HL-60 (cell line): ENCODE data around the gene ENGASE.
"Not testable (repeated sequence)": the region's sequence is repeated elsewhere in the genome, so short reads cannot be mapped to it uniquely, and the experiment has no call there.

ENCODE experiments used
- DNase-seq, 2 experiments: peaks; one replicate each; pipeline ENCODE4 v3.0.0-alpha.2; 2010 to 2020; ENCODE audit warnings: low read depth in 1 of 2, low spot score in 1 of 2
- H3K27ac ChIP-seq: fragments of 250-450 bp; sonication (Bioruptor Pico); replicated peaks from 2 replicates; pipeline ENCODE4 v1.5.1; 2020; ENCODE audit warnings: mild to moderate bottlenecking, moderate library complexity
- H3K27me3 ChIP-seq: fragments of 250-450 bp; sonication (Bioruptor Pico); 2 replicates; pipeline ENCODE4 v1.5.1; 2021; ENCODE audit warnings: mild to moderate bottlenecking, moderate library complexity; ENCODE audit not compliant: insufficient read depth, poor library complexity, severe bottlenecking
- H3K4me3 ChIP-seq: replicated peaks from 2 replicates; pipeline ENCODE4 v1.5.1; 2011; ENCODE audit warnings: mild to moderate bottlenecking, control low read depth, low read length; ENCODE audit not compliant: insufficient read depth
- CTCF ChIP-seq: IDR thresholded peaks from one replicate; pipeline ENCODE4 v1.5.1; 2011; ENCODE audit warnings: low read length, control low read depth, inconsistent platforms; ENCODE audit not compliant: insufficient read depth
- GABPA ChIP-seq: IDR thresholded peaks from 2 replicates; pipeline ENCODE4 v1.6.1; 2012; ENCODE audit warnings: low read depth
- POLR2AphosphoS5 ChIP-seq: IDR thresholded peaks from 2 replicates; pipeline ENCODE4 v1.6.1; 2012; ENCODE audit warnings: low read depth
- REST ChIP-seq: IDR thresholded peaks from 2 replicates; pipeline ENCODE4 v1.6.1; 2012; ENCODE audit warnings: low read depth; ENCODE audit not compliant: insufficient replicate concordance
- SPI1 ChIP-seq: IDR thresholded peaks from 2 replicates; pipeline ENCODE4 v1.6.1; 2012; ENCODE audit warnings: low read depth, mild to moderate bottlenecking, borderline replicate concordance

Gene ENGASE

GRCh38 chr17:79027925-79028491 is 46.6 kb upstream of the ENGASE start:
- Histone ChIP-seq H3K27ac (no peak overlapping the region), H3K27me3 (peaks cover 60% of the 10 kb centered on the region)

GRCh38 chr17:79028496-79029326 is 45.9 kb upstream of the ENGASE start:
- DNase-seq, result no peak
- Histone ChIP-seq H3K27ac (no peak overlapping the region), H3K27me3 (peaks cover 53% of the 10 kb centered on the region), H3K4me3 (no peak overlapping the region)
- TF ChIP-seq REST, result no peak
- TF ChIP-seq SPI1, result no peak
- no peak for TF ChIP-seq POLR2AphosphoS5
- TF ChIP-seq CTCF, result no peak
- TF ChIP-seq GABPA, result no peak

More at GRCh38 chr17:79027925-79028491, 46.6 kb upstream of the ENGASE start:
- no peak for TF ChIP-seq SPI1
- no peak for TF ChIP-seq CTCF
- TF ChIP-seq GABPA, result no peak
- TF ChIP-seq POLR2AphosphoS5, result no peak
- no peak for TF ChIP-seq REST
- H3K4me3 ChIP-seq, result no peak overlapping the region
- no peak for DNase-seq

GRCh38 chr17:79029327-79030009 is 45.2 kb upstream of the ENGASE start:
- no peak for TF ChIP-seq GABPA
- TF ChIP-seq REST, result no peak
- no peak for TF ChIP-seq CTCF

GRCh38 chr17:79030636-79031035 is 44.0 kb upstream of the ENGASE start:
- H3K4me3 ChIP-seq, H3K27ac ChIP-seq, DNase-seq: not testable (repeated sequence)
- H3K27me3 ChIP-seq, result peaks cover 34% of the 10 kb centered on the region

More at GRCh38 chr17:79029327-79030009, 45.2 kb upstream of the ENGASE start:
- Histone ChIP-seq H3K27me3 (peaks cover 45% of the 10 kb centered on the region), H3K4me3 (no peak overlapping the region), H3K27ac (no peak overlapping the region)
- DNase-seq, result no peak
